ENCODE data around the gene CDK11B. TPM values are rescaled to one million over a fixed set of nuclear protein-coding genes. Genes with fewer than 3 reads are reported as not detected.
"Not testable (repeated sequence)": the region's sequence is repeated elsewhere in the genome, so short reads cannot be mapped to it uniquely, and the experiment has no call there.

CDK11B gene
- total RNA-seq, 1 donor from 2014 or later, result 24.3 TPM

DNA sequence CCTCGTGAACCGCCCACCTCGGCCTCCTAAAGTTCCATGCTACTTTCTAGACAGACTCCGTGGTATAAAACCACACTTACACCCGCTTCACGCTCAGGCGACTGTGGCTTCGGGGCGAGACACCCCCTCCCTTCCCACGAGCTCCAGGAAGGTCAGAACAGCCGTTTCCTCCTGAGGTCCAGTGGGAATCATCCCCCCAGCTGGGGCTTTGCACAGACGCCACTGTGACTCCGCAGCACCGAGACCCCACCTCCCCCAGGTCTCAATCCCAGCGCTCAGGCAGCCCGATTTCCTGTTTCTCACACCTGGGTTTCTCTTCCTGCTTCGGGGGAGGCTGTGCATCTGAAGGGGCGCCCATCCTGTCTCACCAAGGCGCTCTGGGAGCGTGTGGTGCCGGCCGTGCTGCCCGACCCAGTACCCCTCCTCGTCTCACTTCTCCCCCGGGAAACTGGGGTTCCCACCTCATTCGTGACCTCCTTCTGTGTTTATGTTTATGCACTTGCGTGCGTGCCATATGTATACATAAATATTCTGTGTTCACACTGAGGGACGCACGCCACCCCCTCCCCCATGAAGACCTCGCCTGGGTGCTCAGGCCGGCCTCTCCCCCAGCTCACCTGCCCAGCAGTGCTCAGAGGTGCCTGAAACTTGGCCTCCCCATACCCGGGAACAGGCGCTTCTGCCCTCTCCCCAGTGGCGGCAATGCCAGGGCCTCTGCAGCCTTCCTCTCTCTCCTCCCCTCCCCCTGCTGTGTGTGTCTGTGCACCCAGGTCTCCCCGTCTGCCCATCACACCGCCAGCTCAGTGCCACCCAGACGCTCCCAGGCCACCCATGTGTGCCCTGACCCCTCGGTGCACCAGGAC lies 19.1 kb upstream of the CDK11B start:
- Histone ChIP-seq H3K27ac (replicated peaks) (peak overlapping the region; percentile 16), H3K27me3 (ENCODE audit: low read depth) (no peaks in the 10 kb centered on the region), H3K9me3 (replicated peaks) (no peaks in the 10 kb centered on the region), H3K4me3 (no peak overlapping the region), H3K36me3 (peaks cover 10% of the 10 kb centered on the region), H3K4me1 (peaks cover 32% of the 10 kb centered on the region)
- intact Hi-C loops (cut with micrococcal nuclease), result no loop called here
- TF ChIP-seq, protein P1, sequence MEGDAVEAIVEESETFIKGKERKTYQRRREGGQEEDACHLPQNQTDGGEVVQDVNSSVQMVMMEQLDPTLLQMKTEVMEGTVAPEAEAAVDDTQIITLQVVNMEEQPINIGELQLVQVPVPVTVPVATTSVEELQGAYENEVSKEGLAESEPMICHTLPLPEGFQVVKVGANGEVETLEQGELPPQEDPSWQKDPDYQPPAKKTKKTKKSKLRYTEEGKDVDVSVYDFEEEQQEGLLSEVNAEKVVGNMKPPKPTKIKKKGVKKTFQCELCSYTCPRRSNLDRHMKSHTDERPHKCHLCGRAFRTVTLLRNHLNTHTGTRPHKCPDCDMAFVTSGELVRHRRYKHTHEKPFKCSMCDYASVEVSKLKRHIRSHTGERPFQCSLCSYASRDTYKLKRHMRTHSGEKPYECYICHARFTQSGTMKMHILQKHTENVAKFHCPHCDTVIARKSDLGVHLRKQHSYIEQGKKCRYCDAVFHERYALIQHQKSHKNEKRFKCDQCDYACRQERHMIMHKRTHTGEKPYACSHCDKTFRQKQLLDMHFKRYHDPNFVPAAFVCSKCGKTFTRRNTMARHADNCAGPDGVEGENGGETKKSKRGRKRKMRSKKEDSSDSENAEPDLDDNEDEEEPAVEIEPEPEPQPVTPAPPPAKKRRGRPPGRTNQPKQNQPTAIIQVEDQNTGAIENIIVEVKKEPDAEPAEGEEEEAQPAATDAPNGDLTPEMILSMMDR (IDR thresholded peaks at IDR 0.05; ENCODE audit: borderline replicate concordance), result no peak
- no peak for DNase-seq

DNA sequence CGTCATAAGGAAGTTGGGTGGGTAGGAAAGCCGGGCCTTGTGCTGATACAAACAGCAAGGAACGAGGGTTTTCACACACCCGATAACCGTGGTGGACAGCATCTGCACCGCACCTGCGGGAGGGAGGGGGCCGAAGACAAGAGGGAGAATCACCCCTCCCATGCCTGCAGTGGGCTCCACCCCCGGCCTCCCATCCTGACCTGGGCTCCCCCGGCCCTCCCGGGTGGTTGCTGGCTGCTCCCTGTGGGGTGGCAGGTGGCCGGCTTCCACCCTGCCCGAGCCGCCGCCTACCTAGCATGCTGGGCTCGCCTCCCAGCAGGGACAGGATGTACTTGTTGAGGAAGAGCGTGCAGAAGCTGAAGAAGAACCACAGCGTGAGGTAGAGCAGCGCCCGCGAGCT lies 17.3 kb upstream of the CDK11B start:
- H3K4me3 ChIP-seq; DNase-seq; intact Hi-C loops (cut with micrococcal nuclease): not testable (repeated sequence)

DNA sequence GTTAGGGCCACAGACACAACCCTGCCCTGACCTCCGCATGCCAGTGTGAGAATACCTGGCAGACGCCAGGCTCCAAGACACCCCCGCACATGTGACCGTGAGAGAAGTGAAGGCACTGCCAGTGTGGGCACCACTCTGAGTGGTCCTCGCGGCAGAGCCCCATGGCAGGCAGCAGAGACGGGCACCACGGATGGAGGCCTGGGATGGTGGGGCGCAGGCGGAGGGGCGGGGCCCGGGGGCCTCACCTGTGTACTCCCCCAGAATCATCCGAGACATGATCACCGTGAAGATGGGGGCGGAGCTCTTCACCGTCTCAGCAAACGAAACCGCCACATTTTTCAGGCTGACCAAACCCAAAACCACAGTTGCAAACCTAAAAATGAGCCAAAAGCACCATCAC lies 16.4 kb upstream of the CDK11B start:
- intact Hi-C loops (cut with micrococcal nuclease); DNase-seq; H3K27me3 ChIP-seq (ENCODE audit: low read depth): not testable (repeated sequence)

More for the DNA sequence above, 17.3 kb upstream of the CDK11B start:
- H3K9me3 ChIP-seq (replicated peaks); H3K27ac ChIP-seq (replicated peaks); H3K27me3 ChIP-seq (ENCODE audit: low read depth): not testable (repeated sequence)
- Histone ChIP-seq H3K36me3 (peaks cover 27% of the 10 kb centered on the region), H3K4me1 (peaks cover 28% of the 10 kb centered on the region)

GRCh38 chr1:1674806-1675205 lies 16.0 kb upstream of the CDK11B start:
- H3K27me3 ChIP-seq (ENCODE audit: low read depth); H3K27ac ChIP-seq (replicated peaks); DNase-seq; H3K9me3 ChIP-seq (replicated peaks); intact Hi-C loops (cut with micrococcal nuclease); H3K4me3 ChIP-seq: not testable (repeated sequence)
- Histone ChIP-seq H3K36me3 (peaks cover 34% of the 10 kb centered on the region), H3K4me1 (peaks cover 19% of the 10 kb centered on the region)

More for the DNA sequence above, 16.4 kb upstream of the CDK11B start:
- not testable (repeated sequence) for H3K4me3 ChIP-seq; H3K27ac ChIP-seq (replicated peaks); H3K9me3 ChIP-seq (replicated peaks)
- Histone ChIP-seq H3K4me1 (peaks cover 20% of the 10 kb centered on the region), H3K36me3 (peaks cover 34% of the 10 kb centered on the region)

- no peak for DNase-seq
- Histone ChIP-seq H3K4me3 (no peak overlapping the region), H3K4me1 (peaks cover 6% of the 10 kb centered on the region), H3K27ac (replicated peaks) (no peak overlapping the region), H3K9me3 (replicated peaks) (no peaks in the 10 kb centered on the region), H3K27me3 (ENCODE audit: low read depth) (no peaks in the 10 kb centered on the region), H3K36me3 (peaks cover 53% of the 10 kb centered on the region)
- intact Hi-C loops (cut with micrococcal nuclease), result no loop called here
- TF ChIP-seq, protein P1 (IDR thresholded peaks at IDR 0.05; ENCODE audit: borderline replicate concordance), result no peak
Observed at GRCh38 chr1:1672181-1672965, 13.6 kb upstream of the CDK11B start.

- no peak overlapping the region for H3K27ac ChIP-seq (replicated peaks)
- peaks cover 5% of the 10 kb centered on the region for H3K4me1 ChIP-seq
- no peaks in the 10 kb centered on the region for H3K27me3 ChIP-seq (ENCODE audit: low read depth)
- intact Hi-C loops (cut with micrococcal nuclease), result no loop called here
- TF ChIP-seq, protein P1 (IDR thresholded peaks at IDR 0.05; ENCODE audit: borderline replicate concordance), result no peak
- no peaks in the 10 kb centered on the region for H3K9me3 ChIP-seq (replicated peaks)
- DNase-seq, result no peak
- peaks cover 58% of the 10 kb centered on the region for H3K36me3 ChIP-seq
- no peak overlapping the region for H3K4me3 ChIP-seq
Observed at GRCh38 chr1:1671365-1672119, 12.7 kb upstream of the CDK11B start.

All from left ventricle myocardium inferior (tissue), 1 donor.